ENCODE data around the gene CDK1. TPM values are rescaled to one million over a fixed set of nuclear protein-coding genes. Genes with fewer than 3 reads are reported as not detected.

CDK1 gene
- total RNA-seq, 1 experiment from 2014 or later = 98.9 TPM

- no peak for DNase-seq (ENCODE audit: low spot score)
These were observed 28.6 kb downstream of the CDK1 start for GRCh38 chr10:60806921-60807320.

More at GRCh38 chr10:60806921-60807320, 28.6 kb downstream of the CDK1 start:
- H3K27ac Mint-ChIP-seq = no peak overlapping the region
- H3K9me3 Mint-ChIP-seq = no peaks in the 10 kb centered on the region
- POLR2A ChIA-PET = no interaction called here
- CTCF ChIA-PET = interaction anchor here (0.8 kb wide), 1 partner anchor 10 kb away, joined by 3 read pairs; no protein-coding TSS in a partner anchor
- H3K4me3 Mint-ChIP-seq = no peak overlapping the region
- H3K4me1 Mint-ChIP-seq = 0 out of 2 replicates have a peak, but pooled peaks cover 5% of the 10 kb centered on the region
- no peaks in the 10 kb centered on the region for H3K36me3 Mint-ChIP-seq
- TF ChIP-seq, protein P1, sequence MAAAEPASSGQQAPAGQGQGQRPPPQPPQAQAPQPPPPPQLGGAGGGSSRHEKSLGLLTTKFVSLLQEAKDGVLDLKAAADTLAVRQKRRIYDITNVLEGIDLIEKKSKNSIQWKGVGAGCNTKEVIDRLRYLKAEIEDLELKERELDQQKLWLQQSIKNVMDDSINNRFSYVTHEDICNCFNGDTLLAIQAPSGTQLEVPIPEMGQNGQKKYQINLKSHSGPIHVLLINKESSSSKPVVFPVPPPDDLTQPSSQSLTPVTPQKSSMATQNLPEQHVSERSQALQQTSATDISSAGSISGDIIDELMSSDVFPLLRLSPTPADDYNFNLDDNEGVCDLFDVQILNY (CRISPR knock-in tag; IDR thresholded peaks at IDR 0.05) = no peak
- TF ChIP-seq, protein P2, sequence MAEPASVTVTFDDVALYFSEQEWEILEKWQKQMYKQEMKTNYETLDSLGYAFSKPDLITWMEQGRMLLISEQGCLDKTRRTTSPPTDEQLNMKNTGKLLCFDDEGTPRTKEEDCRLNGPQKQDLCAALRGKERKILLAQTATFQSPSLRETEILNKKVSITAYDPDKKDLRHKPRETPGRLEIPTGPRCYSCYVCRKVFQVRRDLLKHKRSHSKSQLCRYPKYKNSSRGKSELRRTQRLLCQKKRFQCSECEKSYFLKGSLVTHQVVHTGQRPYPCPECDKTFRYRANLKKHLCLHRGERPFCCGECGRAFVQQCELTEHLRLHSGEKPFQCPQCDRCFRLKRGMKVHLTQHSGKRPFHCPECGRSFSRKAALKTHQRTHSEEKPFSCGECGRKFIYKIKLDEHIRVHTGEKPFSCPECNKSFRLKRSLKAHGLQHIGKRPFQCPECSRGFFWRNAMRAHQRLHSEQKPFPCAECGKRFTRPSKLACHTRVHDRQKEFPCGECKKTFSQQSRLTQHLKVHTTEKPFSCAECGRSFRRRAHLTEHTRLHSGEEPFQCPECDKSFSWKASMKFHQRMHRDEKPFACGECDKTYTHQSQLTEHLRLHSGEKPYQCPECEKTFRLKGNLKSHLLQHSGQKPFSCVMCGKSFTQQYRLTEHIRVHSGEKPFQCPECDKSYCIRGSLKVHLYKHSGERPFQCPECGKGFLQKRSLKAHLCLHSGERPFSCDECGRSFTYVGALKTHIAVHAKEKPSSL (CRISPR knock-in tag; conservative IDR thresholded peaks at IDR 0.05) = no peak
- TF ChIP-seq NFYB (CRISPR knock-in tag; conservative IDR thresholded peaks at IDR 0.05; ENCODE audit: low read depth) (no peak), CBFB (CRISPR knock-in tag; IDR thresholded peaks at IDR 0.05; ENCODE audit: low read depth) (no peak), STAT6 (CRISPR knock-in tag; conservative IDR thresholded peaks at IDR 0.05; ENCODE audit: low read depth) (no peak), CREB1 (CRISPR knock-in tag; IDR thresholded peaks at IDR 0.05) (no peak), ZNF416 (CRISPR knock-in tag; IDR thresholded peaks at IDR 0.05) (no peak), ZNF219 (CRISPR knock-in tag; IDR thresholded peaks at IDR 0.05; ENCODE audit: borderline replicate concordance) (no peak), MXD4 (CRISPR knock-in tag; IDR thresholded peaks at IDR 0.05; ENCODE audit: borderline replicate concordance) (no peak), TEAD1 (CRISPR knock-in tag; IDR thresholded peaks at IDR 0.05) (no peak)
- TF ChIP-seq, protein P3, sequence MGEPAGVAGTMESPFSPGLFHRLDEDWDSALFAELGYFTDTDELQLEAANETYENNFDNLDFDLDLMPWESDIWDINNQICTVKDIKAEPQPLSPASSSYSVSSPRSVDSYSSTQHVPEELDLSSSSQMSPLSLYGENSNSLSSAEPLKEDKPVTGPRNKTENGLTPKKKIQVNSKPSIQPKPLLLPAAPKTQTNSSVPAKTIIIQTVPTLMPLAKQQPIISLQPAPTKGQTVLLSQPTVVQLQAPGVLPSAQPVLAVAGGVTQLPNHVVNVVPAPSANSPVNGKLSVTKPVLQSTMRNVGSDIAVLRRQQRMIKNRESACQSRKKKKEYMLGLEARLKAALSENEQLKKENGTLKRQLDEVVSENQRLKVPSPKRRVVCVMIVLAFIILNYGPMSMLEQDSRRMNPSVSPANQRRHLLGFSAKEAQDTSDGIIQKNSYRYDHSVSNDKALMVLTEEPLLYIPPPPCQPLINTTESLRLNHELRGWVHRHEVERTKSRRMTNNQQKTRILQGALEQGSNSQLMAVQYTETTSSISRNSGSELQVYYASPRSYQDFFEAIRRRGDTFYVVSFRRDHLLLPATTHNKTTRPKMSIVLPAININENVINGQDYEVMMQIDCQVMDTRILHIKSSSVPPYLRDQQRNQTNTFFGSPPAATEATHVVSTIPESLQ (CRISPR knock-in tag; IDR thresholded peaks at IDR 0.05) = no peak
- TF ChIP-seq, protein P4, sequence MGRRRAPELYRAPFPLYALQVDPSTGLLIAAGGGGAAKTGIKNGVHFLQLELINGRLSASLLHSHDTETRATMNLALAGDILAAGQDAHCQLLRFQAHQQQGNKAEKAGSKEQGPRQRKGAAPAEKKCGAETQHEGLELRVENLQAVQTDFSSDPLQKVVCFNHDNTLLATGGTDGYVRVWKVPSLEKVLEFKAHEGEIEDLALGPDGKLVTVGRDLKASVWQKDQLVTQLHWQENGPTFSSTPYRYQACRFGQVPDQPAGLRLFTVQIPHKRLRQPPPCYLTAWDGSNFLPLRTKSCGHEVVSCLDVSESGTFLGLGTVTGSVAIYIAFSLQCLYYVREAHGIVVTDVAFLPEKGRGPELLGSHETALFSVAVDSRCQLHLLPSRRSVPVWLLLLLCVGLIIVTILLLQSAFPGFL (CRISPR knock-in tag; IDR thresholded peaks at IDR 0.05; ENCODE audit: borderline replicate concordance) = no peak
- TF ChIP-seq, protein P5, sequence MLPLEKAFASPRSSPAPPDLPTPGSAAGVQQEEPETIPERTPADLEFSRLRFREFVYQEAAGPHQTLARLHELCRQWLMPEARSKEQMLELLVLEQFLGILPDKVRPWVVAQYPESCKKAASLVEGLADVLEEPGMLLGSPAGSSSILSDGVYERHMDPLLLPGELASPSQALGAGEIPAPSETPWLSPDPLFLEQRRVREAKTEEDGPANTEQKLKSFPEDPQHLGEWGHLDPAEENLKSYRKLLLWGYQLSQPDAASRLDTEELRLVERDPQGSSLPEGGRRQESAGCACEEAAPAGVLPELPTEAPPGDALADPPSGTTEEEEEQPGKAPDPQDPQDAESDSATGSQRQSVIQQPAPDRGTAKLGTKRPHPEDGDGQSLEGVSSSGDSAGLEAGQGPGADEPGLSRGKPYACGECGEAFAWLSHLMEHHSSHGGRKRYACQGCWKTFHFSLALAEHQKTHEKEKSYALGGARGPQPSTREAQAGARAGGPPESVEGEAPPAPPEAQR (CRISPR knock-in tag; IDR thresholded peaks at IDR 0.05) = no peak
- TF ChIP-seq, protein P6, sequence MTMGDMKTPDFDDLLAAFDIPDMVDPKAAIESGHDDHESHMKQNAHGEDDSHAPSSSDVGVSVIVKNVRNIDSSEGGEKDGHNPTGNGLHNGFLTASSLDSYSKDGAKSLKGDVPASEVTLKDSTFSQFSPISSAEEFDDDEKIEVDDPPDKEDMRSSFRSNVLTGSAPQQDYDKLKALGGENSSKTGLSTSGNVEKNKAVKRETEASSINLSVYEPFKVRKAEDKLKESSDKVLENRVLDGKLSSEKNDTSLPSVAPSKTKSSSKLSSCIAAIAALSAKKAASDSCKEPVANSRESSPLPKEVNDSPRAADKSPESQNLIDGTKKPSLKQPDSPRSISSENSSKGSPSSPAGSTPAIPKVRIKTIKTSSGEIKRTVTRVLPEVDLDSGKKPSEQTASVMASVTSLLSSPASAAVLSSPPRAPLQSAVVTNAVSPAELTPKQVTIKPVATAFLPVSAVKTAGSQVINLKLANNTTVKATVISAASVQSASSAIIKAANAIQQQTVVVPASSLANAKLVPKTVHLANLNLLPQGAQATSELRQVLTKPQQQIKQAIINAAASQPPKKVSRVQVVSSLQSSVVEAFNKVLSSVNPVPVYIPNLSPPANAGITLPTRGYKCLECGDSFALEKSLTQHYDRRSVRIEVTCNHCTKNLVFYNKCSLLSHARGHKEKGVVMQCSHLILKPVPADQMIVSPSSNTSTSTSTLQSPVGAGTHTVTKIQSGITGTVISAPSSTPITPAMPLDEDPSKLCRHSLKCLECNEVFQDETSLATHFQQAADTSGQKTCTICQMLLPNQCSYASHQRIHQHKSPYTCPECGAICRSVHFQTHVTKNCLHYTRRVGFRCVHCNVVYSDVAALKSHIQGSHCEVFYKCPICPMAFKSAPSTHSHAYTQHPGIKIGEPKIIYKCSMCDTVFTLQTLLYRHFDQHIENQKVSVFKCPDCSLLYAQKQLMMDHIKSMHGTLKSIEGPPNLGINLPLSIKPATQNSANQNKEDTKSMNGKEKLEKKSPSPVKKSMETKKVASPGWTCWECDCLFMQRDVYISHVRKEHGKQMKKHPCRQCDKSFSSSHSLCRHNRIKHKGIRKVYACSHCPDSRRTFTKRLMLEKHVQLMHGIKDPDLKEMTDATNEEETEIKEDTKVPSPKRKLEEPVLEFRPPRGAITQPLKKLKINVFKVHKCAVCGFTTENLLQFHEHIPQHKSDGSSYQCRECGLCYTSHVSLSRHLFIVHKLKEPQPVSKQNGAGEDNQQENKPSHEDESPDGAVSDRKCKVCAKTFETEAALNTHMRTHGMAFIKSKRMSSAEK (CRISPR knock-in tag; IDR thresholded peaks at IDR 0.05; ENCODE audit: borderline replicate concordance) = no peak
- ATAC-seq = no peak
- H3K27me3 Mint-ChIP-seq (ENCODE audit: low read depth) = no peaks in the 10 kb centered on the region

Measured in WTC11 (cell line).